Stimulated activated CD4-positive, alpha-beta T cell treated with anti-CD3 and anti-CD28 coated beads, Interleukin-1b, Interleukin-23, amount 100 ng/mL, for 4 hours (primary cell): ENCODE measurements around the gene PLS1.
"Not testable (repeated sequence)": the region's sequence is repeated elsewhere in the genome, so short reads cannot be mapped to it uniquely, and the experiment has no call there.

Source experiments
- DNase-seq, 2 donors: peaks; one replicate each; pipeline ENCODE4 v3.0.0-alpha.2; 2020; ENCODE audit warnings: low read depth in 2 of 2

Gene PLS1

GRCh38 chr3:142693136-142693853 is 97.1 kb downstream of the PLS1 start:
- DNase-seq, result no peak

- no peak for DNase-seq
Measured at GRCh38 chr3:142694225-142694624, 98.0 kb downstream of the PLS1 start.

DNA sequence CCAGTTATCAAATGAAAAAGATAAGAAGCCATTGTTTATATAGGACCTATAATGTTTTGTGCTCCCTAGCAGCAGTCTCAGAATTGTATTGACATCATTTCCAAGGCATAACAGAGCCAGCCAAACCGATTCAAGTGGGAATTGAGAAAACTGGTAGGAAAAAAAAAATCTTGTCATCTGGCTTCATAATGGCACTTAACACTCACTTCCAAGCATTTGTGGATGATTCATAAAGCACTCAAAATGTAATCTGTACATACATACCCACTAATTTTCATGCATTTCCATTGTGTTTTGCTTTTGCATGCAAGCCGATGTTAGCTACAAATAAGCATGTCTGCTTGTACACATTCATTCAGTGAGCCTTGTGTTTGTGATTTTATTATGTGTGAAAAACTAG is 109.0 kb downstream of the PLS1 start:
- no peak for DNase-seq

DNA sequence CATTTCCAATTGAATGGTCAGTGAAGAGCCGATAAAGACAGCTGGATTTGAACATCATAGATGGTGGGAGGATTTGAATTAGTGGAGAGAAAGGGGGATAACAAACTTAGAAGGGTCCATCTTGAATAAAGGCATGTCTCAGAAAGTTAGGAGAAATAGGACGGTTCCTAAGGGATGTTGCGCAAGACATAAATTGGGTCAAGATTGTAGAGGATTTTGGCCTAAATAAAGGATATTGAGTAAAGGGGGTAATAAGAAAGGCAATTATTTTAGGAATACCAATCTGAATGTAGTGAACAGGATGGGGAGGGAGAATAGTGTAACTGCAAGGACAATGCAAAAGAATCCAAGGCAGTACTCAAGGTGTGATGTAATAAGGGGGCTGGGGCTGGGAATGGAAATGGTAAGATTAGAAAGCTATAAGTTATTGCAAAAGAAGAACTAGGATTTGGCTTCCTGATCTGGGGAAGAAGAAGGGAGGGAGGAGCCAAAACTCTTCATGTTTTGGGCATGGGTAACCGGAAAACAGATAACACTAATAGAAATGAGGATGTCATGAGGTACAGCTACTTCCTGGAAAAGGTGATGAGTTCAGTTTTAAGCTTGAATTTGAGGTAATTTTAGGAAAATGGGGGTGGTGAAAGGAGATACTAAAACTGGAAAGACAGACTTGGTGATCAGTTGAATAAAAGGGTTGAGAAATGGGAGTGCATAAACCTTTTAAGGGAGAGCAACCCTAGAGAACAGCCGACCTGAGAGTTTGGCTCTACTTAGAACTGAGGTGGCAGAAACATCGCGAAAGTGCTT is 110.3 kb downstream of the PLS1 start:
- no peak for DNase-seq

- DNase-seq, result no peak
Measured at GRCh38 chr3:142709207-142709606, 113.0 kb downstream of the PLS1 start.

GRCh38 chr3:142714882-142715281 is 118.7 kb downstream of the PLS1 start:
- DNase-seq, result not testable (repeated sequence)

DNA sequence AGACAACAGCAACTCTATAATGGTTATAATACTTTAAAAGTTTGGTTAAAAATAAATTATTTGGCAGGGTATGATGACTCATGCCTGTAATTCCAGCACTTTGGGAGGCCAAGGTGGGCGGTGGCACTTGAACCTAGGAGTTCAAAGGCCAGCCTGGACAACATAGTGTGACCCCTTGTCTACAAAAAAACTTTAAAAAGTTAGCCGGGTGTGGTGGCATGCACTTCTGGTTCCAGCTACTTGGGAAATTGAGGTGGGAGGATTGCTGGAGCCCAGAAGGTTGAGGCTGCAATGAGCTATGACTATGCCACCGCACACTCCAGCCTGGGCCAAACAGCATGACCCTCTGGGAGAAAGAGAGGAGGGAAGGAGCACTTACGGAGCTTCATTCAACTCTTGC is 119.9 kb downstream of the PLS1 start:
- DNase-seq, result no peak

DNA sequence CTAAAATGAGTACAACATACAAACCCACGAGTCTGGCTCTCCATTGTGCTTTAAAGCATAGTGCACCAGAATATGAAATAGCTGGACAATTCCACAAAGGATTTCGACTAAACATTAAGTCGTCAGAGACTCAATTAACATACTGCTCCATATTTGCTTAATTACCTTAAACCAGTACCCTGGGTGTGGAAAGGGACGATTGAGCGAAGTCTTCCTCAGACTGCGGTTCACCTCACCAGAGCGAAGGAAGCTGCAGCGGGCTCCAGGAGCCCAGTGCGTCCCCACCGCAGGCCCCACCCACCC is 127.4 kb downstream of the PLS1 start:
- no peak for DNase-seq

- DNase-seq, result peak; percentile 59 to 60
Measured at GRCh38 chr3:142723968-142724681, 127.9 kb downstream of the PLS1 start, which contains the start of gene TRPC1. Gene TRPC1 (plus strand): TSS chr3:142724034. CDS start chr3:142724560, 526 bp downstream.

GRCh38 chr3:142724682-142725356 is 128.6 kb downstream of the PLS1 start:
- DNase-seq, result peak in 1 of 2 donors; percentile 9

DNA sequence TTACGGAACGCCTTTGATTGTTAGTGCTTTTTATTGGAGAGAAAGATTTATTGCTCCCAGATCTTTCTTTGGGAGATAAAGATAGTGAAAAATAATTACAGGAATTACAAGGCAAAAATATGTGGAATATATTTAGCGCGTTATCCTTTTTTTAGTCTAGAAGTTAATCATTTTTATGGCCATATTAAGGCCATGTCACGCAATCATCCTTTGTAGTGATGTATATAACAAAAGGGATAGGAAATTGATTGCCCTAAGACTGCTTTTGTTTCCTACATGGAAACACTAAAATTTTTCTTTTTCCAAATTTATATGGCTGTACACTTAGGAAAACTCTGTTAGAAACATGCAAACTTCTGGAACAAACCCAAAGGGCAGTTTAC is 129.2 kb downstream of the PLS1 start:
- DNase-seq, result no peak

DNA sequence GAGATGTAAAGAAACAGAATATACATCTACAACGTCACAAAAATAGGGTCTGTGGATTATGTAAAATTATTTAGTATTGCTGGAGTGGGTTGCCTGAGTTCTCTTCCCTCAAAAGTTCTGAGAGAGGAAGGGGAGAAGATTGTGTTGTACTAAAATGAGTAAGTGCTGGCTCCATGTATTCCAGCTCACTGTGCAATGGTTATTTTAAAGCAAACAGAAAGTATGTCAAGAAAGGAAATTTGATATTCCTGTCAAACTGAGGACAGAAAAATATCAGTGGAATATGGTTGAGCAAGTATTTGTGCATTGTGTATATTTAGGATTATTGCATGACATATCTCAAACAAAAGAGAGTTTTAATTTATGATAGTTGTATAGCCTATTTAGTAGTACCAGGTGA is 129.8 kb downstream of the PLS1 start:
- no peak for DNase-seq

GRCh38 chr3:142732066-142732465 is 135.9 kb downstream of the PLS1 start:
- DNase-seq, result no peak

- no peak for DNase-seq
Measured at GRCh38 chr3:142734834-142735233, 138.6 kb downstream of the PLS1 start.

GRCh38 chr3:142735462-142735861 is 139.3 kb downstream of the PLS1 start:
- no peak for DNase-seq

DNA sequence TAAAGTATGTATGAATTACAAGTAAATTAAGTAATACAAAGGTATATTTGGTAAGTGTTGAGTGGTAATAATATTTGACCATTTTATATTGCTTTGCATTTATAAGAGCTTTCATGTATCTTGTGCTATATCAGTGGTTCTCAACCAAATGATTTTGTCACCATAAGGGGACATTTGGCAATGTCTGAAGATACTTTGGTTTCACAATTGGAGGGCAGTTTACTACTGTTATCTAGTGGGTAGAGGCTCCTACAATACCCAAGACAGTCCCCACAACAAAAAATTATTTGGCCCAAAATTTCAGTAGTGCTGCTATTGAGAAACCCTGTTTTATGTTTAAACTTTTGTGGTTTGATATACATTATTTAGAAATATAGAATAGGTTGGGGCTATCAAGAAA is 142.2 kb downstream of the PLS1 start:
- no peak for DNase-seq

- no peak for DNase-seq
Measured at GRCh38 chr3:142746646-142747045, 150.5 kb downstream of the PLS1 start.

DNA sequence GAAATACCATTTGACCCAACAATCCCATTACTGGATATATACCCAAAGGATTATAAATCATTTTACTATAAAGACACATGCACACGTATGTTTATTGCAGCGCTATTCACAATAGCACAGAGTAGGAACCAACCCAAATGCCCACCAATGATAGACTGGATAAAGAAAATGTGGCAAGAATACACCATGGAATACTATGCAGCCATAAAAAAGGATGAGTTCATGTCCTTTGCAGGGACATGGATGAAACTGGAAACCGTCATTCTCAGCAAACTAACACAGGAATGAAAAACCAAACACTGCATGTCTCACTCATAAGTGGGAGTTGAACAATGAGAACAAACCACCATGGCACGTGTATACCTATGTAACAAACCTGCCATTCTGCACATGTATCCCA is 154.3 kb downstream of the PLS1 start:
- not testable (repeated sequence) for DNase-seq

- DNase-seq, result not testable (repeated sequence)
Measured at GRCh38 chr3:142752605-142753004, 156.4 kb downstream of the PLS1 start.

- DNase-seq, result no peak
Measured at GRCh38 chr3:142754494-142754893, 158.3 kb downstream of the PLS1 start.
